Liver (tissue), 9 donors: ENCODE results near the gene OR10T2. TPM values are rescaled to one million over a fixed set of nuclear protein-coding genes. Genes with fewer than 3 reads are reported as not detected.

Experiments used
- DNase-seq: peaks from one replicate; pipeline ENCODE4 v3.0.0-alpha.2; 2017; ENCODE audit warnings: low spot score
- H3K27ac ChIP-seq, 2 donors: one replicate each; pipeline ENCODE4 v1.7.0; 2013; ENCODE audit warnings: inconsistent platforms in 2 of 2, low read length in 2 of 2, control low read depth in 1 of 2, low read depth in 1 of 2, mild to moderate bottlenecking in 1 of 2
- H3K27me3 ChIP-seq, 4 donors: one replicate each; pipeline versions ENCODE4 v1.6.1 to v1.7.0; 2013; ENCODE audit warnings: low read length in 3 of 4, inconsistent platforms in 1 of 4, mild to moderate bottlenecking in 1 of 4, moderate library complexity in 1 of 4; ENCODE audit not compliant: control insufficient read depth in 4 of 4, insufficient read depth in 4 of 4
- H3K36me3 ChIP-seq, 4 donors: one replicate each; pipeline versions ENCODE4 v1.6.1 to v1.7.0; 2013; ENCODE audit warnings: low read length in 3 of 4, mild to moderate bottlenecking in 3 of 4, low read depth in 1 of 4, moderate library complexity in 1 of 4; ENCODE audit not compliant: control insufficient read depth in 4 of 4, insufficient read depth in 3 of 4
- H3K4me1 ChIP-seq, 4 donors: one replicate each; pipeline versions ENCODE4 v1.6.1 to v1.7.0; 2013; ENCODE audit warnings: low read length in 3 of 4, mild to moderate bottlenecking in 3 of 4, moderate library complexity in 1 of 4; ENCODE audit not compliant: control insufficient read depth in 4 of 4, insufficient read depth in 4 of 4
- H3K4me3 ChIP-seq, 3 donors: one replicate each; pipeline versions ENCODE4 v1.6.1 to v1.7.0; 2013; ENCODE audit warnings: low read length in 3 of 3, control low read depth in 1 of 3, low read depth in 1 of 3, mild to moderate bottlenecking in 1 of 3
- H3K9ac ChIP-seq, 2 donors: one replicate each; pipeline ENCODE4 v1.7.0; 2013; ENCODE audit warnings: low read length in 2 of 2, mild to moderate bottlenecking in 2 of 2, moderate library complexity in 2 of 2, control low read depth in 1 of 2, low read depth in 1 of 2
- H3K9me3 ChIP-seq, 4 donors: one replicate each; pipeline versions ENCODE4 v1.6.1 to v1.7.0; 2013; ENCODE audit warnings: low read length in 3 of 4; ENCODE audit not compliant: control insufficient read depth in 4 of 4
- EGR1 ChIP-seq, 2 donors: IDR thresholded peaks; 2 replicates each; pipeline ENCODE4 v1.6.1; 2016 to 2018; ENCODE audit warnings: antibody characterized with exemption in 2 of 2, low read depth in 2 of 2
- FOXA1 ChIP-seq: IDR thresholded peaks from 2 replicates; pipeline ENCODE4 v1.6.1; 2016; ENCODE audit warnings: antibody characterized with exemption
- FOXA2 ChIP-seq: IDR thresholded peaks from 2 replicates; pipeline ENCODE4 v1.6.1; 2016; ENCODE audit warnings: antibody characterized with exemption
- GABPA ChIP-seq, 2 donors: IDR thresholded peaks in 1 of 2; conservative IDR thresholded peaks in 1 of 2; 2 replicates each; pipeline ENCODE4 v1.6.1; 2016; ENCODE audit warnings: antibody characterized with exemption in 2 of 2, mild to moderate bottlenecking in 1 of 2, moderate library complexity in 1 of 2
- HNF4A ChIP-seq, 2 donors: conservative IDR thresholded peaks; 2 replicates each; pipeline ENCODE4 v1.6.1; 2016; ENCODE audit warnings: antibody characterized with exemption in 2 of 2, mild to moderate bottlenecking in 2 of 2
- HNF4G ChIP-seq: IDR thresholded peaks from 2 replicates; pipeline ENCODE4 v1.6.1; 2016; ENCODE audit warnings: antibody characterized with exemption
- JUND ChIP-seq, 2 donors: IDR thresholded peaks; 2 replicates each; pipeline ENCODE4 v1.6.1; 2016; ENCODE audit warnings: antibody characterized with exemption in 2 of 2
- NR2F2 ChIP-seq: IDR thresholded peaks from 2 replicates; pipeline ENCODE4 v1.6.1; 2016; ENCODE audit warnings: antibody characterized with exemption
- RXRA ChIP-seq, 2 donors: IDR thresholded peaks; 2 replicates each; pipeline ENCODE4 v1.6.1; 2017 to 2018; ENCODE audit warnings: antibody characterized with exemption in 2 of 2, mild to moderate bottlenecking in 1 of 2
- SP1 ChIP-seq: IDR thresholded peaks from 2 replicates; pipeline ENCODE4 v1.6.1; 2018; ENCODE audit warnings: antibody characterized with exemption, mild to moderate bottlenecking
- TAF1 ChIP-seq: conservative IDR thresholded peaks from 2 replicates; pipeline ENCODE4 v1.6.1; 2016; ENCODE audit warnings: antibody characterized with exemption, mild to moderate bottlenecking
- YY1 ChIP-seq: IDR thresholded peaks from 2 replicates; pipeline ENCODE4 v1.6.1; 2016; ENCODE audit warnings: antibody characterized with exemption, mild to moderate bottlenecking
- polyA plus RNA-seq, 2 donors: library from polyadenylated mRNA; stranded (reverse) in 1 of 2; unstranded in 1 of 2; fragments of 200-250 nt in 1 of 2; fragments of >200 nt in 1 of 2; fragmentation: Nextera tagmentation in 1 of 2; extraction: Ambion mirVana in 1 of 2; gene quantifications; one replicate each; pipeline versions ENCODE4 v1.2.1 to v1.2.3, GENCODE V29; 2013 to 2015
- total RNA-seq, 2 donors: library from RNA; depleted of rRNA; stranded (reverse); fragments of >200 nt; gene quantifications; one replicate each; pipeline ENCODE4 v1.2.3, GENCODE V29; 2014
- TF ChIP-seq, protein P1 (sequence below): IDR thresholded peaks from 2 replicates; pipeline ENCODE4 v1.6.1; 2016; ENCODE audit warnings: antibody characterized with exemption
- TF ChIP-seq, protein P2 (sequence below): IDR thresholded peaks from 2 replicates; pipeline ENCODE4 v1.6.1; 2016; ENCODE audit warnings: antibody characterized with exemption, mild to moderate bottlenecking
- TF ChIP-seq, protein P3 (sequence below): fragments of 150-350 bp; IDR thresholded peaks from 2 replicates; pipeline ENCODE4 v1.5.1; 2017; ENCODE audit warnings: improper control_type of control experiment, low read depth, low read length; ENCODE audit not compliant: missing input control
- TF ChIP-seq, protein P4 (sequence below): IDR thresholded peaks from 2 replicates; pipeline ENCODE4 v1.6.1; 2016; ENCODE audit warnings: antibody characterized with exemption
- donor health status: healthy.
- donor health status: healthy.
- donor health status: healthy.
- donor health status: healthy.
- donor health status: healthy.

The OR10T2 gene
- total and polyA plus RNA-seq, 4 donors: not detected

DNA sequence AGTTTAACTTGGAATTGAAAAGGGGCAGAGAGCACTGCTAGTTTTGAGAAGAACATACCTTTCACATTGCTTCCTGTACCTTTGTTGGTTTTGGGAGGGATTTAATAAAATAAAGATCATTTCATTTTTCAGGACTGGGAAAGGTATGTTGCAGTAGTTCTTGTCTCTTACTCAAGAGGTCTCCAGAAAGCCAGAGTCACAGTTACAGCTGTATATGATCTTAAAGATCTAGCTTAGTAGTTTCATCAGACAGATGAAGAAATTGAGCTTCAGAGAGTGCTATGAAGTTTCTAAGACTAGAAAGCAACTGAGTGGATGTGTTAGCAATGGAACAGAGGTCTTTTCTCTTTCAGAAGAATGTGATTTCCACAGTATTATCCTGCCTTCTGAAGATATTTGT is 25.8 kb upstream of the OR10T2 start:
- no peak overlapping the region for H3K27ac ChIP-seq
- no peak overlapping the region for H3K4me3 ChIP-seq
- H3K36me3 ChIP-seq: no peaks in the 10 kb centered on the region
- H3K27me3 ChIP-seq: peaks cover 0 to 6% (median 0%) of the 10 kb centered on the region in 4 donors
- TF ChIP-seq, protein P1, sequence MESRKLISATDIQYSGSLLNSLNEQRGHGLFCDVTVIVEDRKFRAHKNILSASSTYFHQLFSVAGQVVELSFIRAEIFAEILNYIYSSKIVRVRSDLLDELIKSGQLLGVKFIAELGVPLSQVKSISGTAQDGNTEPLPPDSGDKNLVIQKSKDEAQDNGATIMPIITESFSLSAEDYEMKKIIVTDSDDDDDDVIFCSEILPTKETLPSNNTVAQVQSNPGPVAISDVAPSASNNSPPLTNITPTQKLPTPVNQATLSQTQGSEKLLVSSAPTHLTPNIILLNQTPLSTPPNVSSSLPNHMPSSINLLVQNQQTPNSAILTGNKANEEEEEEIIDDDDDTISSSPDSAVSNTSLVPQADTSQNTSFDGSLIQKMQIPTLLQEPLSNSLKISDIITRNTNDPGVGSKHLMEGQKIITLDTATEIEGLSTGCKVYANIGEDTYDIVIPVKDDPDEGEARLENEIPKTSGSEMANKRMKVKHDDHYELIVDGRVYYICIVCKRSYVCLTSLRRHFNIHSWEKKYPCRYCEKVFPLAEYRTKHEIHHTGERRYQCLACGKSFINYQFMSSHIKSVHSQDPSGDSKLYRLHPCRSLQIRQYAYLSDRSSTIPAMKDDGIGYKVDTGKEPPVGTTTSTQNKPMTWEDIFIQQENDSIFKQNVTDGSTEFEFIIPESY: no peak
- no peak for TF ChIP-seq RXRA (IDR thresholded peaks at IDR 0.05)
- TF ChIP-seq GABPA (IDR thresholded peaks at IDR 0.05 in 1 of 2, conservative IDR thresholded peaks at IDR 0.05 in 1 of 2): no peak
- TF ChIP-seq FOXA1: no peak
- TF ChIP-seq, protein P2, sequence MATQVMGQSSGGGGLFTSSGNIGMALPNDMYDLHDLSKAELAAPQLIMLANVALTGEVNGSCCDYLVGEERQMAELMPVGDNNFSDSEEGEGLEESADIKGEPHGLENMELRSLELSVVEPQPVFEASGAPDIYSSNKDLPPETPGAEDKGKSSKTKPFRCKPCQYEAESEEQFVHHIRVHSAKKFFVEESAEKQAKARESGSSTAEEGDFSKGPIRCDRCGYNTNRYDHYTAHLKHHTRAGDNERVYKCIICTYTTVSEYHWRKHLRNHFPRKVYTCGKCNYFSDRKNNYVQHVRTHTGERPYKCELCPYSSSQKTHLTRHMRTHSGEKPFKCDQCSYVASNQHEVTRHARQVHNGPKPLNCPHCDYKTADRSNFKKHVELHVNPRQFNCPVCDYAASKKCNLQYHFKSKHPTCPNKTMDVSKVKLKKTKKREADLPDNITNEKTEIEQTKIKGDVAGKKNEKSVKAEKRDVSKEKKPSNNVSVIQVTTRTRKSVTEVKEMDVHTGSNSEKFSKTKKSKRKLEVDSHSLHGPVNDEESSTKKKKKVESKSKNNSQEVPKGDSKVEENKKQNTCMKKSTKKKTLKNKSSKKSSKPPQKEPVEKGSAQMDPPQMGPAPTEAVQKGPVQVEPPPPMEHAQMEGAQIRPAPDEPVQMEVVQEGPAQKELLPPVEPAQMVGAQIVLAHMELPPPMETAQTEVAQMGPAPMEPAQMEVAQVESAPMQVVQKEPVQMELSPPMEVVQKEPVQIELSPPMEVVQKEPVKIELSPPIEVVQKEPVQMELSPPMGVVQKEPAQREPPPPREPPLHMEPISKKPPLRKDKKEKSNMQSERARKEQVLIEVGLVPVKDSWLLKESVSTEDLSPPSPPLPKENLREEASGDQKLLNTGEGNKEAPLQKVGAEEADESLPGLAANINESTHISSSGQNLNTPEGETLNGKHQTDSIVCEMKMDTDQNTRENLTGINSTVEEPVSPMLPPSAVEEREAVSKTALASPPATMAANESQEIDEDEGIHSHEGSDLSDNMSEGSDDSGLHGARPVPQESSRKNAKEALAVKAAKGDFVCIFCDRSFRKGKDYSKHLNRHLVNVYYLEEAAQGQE: no peak
- no peak for TF ChIP-seq HNF4A (conservative IDR thresholded peaks at IDR 0.05)
- TF ChIP-seq, protein P3, sequence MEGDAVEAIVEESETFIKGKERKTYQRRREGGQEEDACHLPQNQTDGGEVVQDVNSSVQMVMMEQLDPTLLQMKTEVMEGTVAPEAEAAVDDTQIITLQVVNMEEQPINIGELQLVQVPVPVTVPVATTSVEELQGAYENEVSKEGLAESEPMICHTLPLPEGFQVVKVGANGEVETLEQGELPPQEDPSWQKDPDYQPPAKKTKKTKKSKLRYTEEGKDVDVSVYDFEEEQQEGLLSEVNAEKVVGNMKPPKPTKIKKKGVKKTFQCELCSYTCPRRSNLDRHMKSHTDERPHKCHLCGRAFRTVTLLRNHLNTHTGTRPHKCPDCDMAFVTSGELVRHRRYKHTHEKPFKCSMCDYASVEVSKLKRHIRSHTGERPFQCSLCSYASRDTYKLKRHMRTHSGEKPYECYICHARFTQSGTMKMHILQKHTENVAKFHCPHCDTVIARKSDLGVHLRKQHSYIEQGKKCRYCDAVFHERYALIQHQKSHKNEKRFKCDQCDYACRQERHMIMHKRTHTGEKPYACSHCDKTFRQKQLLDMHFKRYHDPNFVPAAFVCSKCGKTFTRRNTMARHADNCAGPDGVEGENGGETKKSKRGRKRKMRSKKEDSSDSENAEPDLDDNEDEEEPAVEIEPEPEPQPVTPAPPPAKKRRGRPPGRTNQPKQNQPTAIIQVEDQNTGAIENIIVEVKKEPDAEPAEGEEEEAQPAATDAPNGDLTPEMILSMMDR: no peak
- TF ChIP-seq SP1: no peak
- TF ChIP-seq JUND (IDR thresholded peaks at IDR 0.05): no peak
- TF ChIP-seq EGR1 (IDR thresholded peaks at IDR 0.05; ENCODE audit: low read depth in 2 of 2): no peak
- no peak for TF ChIP-seq NR2F2
- no peak for TF ChIP-seq FOXA2
- no peak for TF ChIP-seq TAF1
- no peak for TF ChIP-seq HNF4G
- TF ChIP-seq, protein P4, sequence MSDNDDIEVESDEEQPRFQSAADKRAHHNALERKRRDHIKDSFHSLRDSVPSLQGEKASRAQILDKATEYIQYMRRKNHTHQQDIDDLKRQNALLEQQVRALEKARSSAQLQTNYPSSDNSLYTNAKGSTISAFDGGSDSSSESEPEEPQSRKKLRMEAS: no peak
- TF ChIP-seq YY1: no peak
- H3K9ac ChIP-seq: no peak overlapping the region
- no peaks in the 10 kb centered on the region for H3K9me3 ChIP-seq
- DNase-seq: no peak
- no peaks in the 10 kb centered on the region for H3K4me1 ChIP-seq

DNA sequence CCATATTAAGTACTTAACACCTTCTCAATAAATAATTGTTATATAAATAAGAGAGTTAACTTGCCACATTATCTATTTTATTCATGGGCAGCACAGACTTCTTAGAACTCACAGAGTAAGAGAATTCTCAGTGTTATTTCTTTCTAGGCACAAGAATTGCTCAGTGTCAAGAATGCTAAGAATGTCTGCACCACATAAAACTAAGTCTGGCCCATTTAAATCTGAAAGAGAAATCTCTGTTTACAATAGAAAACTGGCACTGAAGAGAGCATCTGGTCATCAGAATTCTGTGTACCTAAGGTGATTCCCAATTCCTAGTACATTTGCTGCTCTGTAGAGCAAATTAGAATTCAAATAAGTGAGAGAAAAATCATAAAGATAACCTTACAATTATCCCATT is 22.9 kb upstream of the OR10T2 start:
- Histone ChIP-seq H3K36me3 (no peaks in the 10 kb centered on the region), H3K9ac (no peak overlapping the region), H3K4me1 (no peaks in the 10 kb centered on the region), H3K9me3 (no peaks in the 10 kb centered on the region), H3K4me3 (no peak overlapping the region), H3K27ac (no peak overlapping the region), H3K27me3 (peaks cover 0 to 6% (median 0%) of the 10 kb centered on the region in 4 donors)
- DNase-seq: no peak
- no peak for TF ChIP-seq FOXA2
- TF ChIP-seq, protein P4: no peak
